ENCODE measurements around the gene ZNF512B. TPM values are rescaled to one million over a fixed set of nuclear protein-coding genes. Genes with fewer than 3 reads are reported as not detected.
"Not testable (repeated sequence)": the region's sequence is repeated elsewhere in the genome, so short reads cannot be mapped to it uniquely, and the experiment has no call there.

ZNF512B gene
- total and polyA plus RNA-seq, 3 donors from 2014 or later = 16.7 to 27.6 (median 24.5) TPM

DNA sequence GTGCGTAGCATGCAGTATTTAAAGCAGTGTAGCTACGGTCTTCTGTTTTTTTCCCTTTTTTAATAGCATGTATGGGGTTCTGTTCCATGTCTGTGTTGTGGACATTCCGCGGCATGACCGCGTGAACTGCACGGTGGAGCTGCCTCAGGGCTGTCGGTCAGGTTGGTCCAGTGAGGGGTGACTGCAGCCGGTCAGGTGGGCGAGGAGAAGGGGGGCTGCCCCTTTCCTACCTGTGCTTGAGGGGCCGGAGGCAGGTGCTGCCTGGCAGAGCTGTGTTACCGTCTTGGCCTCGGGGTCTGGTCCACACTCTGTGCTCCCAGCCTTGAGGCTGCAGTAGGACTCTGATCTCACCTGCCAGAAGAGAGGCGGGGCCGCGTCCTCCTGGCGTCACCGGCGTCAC lies 38.0 kb downstream of the ZNF512B start:
- no peaks in the 10 kb centered on the region for H3K27me3 ChIP-seq
- peaks cover 7% of the 10 kb centered on the region for H3K4me1 ChIP-seq
- WGBS, 2 donors = 94 to 96% methylated on average over 18 to 19 of the region's 19 CpGs
- no peaks in the 10 kb centered on the region for H3K36me3 ChIP-seq (ENCODE audit: low read depth, missing control alignments)
- H3K9me3 ChIP-seq = no peaks in the 10 kb centered on the region
- no peak for TF ChIP-seq POLR2A (IDR thresholded peaks at IDR 0.05)
- TF ChIP-seq CTCF (IDR thresholded peaks at IDR 0.05) = no peak
- DNase-seq = no peak
- no peak overlapping the region for H3K4me3 ChIP-seq
- no peak overlapping the region for H3K27ac ChIP-seq
- intact Hi-C loops (cut with DNase I; ENCODE audit: low total_unique reads) = no loop called here

GRCh38 chr20:63930971-63931553 lies 38.7 kb downstream of the ZNF512B start:
- WGBS, 2 donors = 91 to 92% methylated on average over 32 to 37 of the region's 37 CpGs
- no peak for DNase-seq
- no peaks in the 10 kb centered on the region for H3K27me3 ChIP-seq
- intact Hi-C loops (cut with DNase I; ENCODE audit: low total_unique reads) = no loop called here
- H3K4me3 ChIP-seq = no peak overlapping the region
- peaks cover 11% of the 10 kb centered on the region for H3K4me1 ChIP-seq
- H3K9me3 ChIP-seq = no peaks in the 10 kb centered on the region
- TF ChIP-seq CTCF (IDR thresholded peaks at IDR 0.05) = no peak
- TF ChIP-seq POLR2A (IDR thresholded peaks at IDR 0.05) = no peak
- H3K27ac ChIP-seq = no peak overlapping the region
- no peaks in the 10 kb centered on the region for H3K36me3 ChIP-seq (ENCODE audit: low read depth, missing control alignments)

DNA sequence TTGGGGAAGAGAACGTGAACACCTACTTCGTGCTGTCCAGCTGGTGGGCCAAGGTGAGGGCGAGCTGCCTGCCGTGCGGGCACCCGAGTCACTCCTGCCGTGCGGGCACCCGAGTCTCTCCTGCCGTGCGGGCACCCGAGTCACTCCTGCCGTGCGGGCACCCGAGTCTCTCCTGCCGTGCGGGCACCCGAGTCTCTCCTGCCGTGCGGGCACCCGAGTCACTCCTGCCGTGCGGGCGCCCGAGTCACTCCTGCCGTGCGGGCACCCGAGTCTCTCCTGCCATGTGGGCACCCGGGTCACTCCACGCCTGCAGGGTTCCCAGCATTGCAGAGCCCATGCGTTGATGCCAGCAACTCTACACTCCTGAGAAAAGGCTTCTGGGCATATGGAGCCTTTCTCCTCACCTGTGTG lies 40.3 kb downstream of the ZNF512B start:
- H3K4me3 ChIP-seq; intact Hi-C loops (cut with DNase I; ENCODE audit: low total_unique reads); H3K9me3 ChIP-seq; H3K36me3 ChIP-seq (ENCODE audit: low read depth, missing control alignments); DNase-seq; H3K27me3 ChIP-seq; H3K27ac ChIP-seq: not testable (repeated sequence)
- peaks cover 20% of the 10 kb centered on the region for H3K4me1 ChIP-seq
- WGBS, 2 donors = 92 to 93% methylated on average over 31 of the region's 31 CpGs

DNA sequence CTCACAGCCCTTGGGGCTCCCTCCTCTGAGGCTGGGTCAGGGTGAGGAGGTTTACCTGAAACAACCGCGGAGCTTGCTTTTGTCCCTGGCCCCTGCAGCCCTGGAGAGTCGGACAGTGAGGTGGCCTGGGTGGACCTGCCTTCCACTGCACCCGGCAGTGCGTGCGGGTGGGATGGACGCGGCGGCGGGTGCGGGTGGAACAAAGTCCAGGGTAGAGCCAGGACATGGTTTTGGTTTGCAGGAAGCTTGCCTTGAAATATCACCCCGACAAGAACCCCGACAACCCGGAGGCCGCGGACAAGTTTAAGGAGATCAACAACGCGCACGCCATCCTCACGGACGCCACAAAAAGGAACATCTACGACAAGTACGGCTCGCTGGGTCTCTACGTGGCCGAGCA lies 40.7 kb downstream of the ZNF512B start:
- Histone ChIP-seq H3K27ac (no peak overlapping the region), H3K4me3 (no peak overlapping the region), H3K9me3 (no peaks in the 10 kb centered on the region), H3K36me3 (ENCODE audit: low read depth, missing control alignments) (no peaks in the 10 kb centered on the region), H3K27me3 (no peaks in the 10 kb centered on the region), H3K4me1 (peaks cover 20% of the 10 kb centered on the region)
- intact Hi-C loops (cut with DNase I; ENCODE audit: low total_unique reads) = no loop called here
- DNase-seq = no peak
- WGBS, 2 donors = 95 to 97% methylated on average over 24 to 26 of the region's 26 CpGs
- TF ChIP-seq POLR2A (IDR thresholded peaks at IDR 0.05) = no peak
- TF ChIP-seq CTCF (IDR thresholded peaks at IDR 0.05) = no peak

- DNase-seq = peak; percentile 87
- no peaks in the 10 kb centered on the region for H3K36me3 ChIP-seq (ENCODE audit: low read depth, missing control alignments)
- no peaks in the 10 kb centered on the region for H3K27me3 ChIP-seq
- 38 to 52% methylated on average over 8 of the region's 8 CpGs for WGBS, 2 donors
- TF ChIP-seq CTCF (IDR thresholded peaks at IDR 0.05) (no peak), POLR2A (IDR thresholded peaks at IDR 0.05) (no peak)
- no peak overlapping the region for H3K4me3 ChIP-seq
- H3K27ac ChIP-seq = peak overlapping the region; percentile 69 to 82
- H3K9me3 ChIP-seq = no peaks in the 10 kb centered on the region
- H3K4me1 ChIP-seq = peaks cover 20% of the 10 kb centered on the region
- intact Hi-C loops (cut with DNase I; ENCODE audit: low total_unique reads) = no loop called here
These were observed 43.4 kb downstream of the ZNF512B start for GRCh38 chr20:63926298-63926697.
